Upper lobe of left lung (tissue), 4 donors: ENCODE data around the gene TARS3.

Experiments used
- EP300 ChIP-seq, 4 donors: sonication (generic); formaldehyde crosslinking; IDR thresholded peaks; one replicate each; pipeline ENCODE4 v1.5.1; 2017; ENCODE audit warnings: antibody characterized with exemption in 4 of 4, control low read depth in 2 of 4
- POLR2A ChIP-seq, 4 donors: fragments of 450-650 bp; IDR thresholded peaks; one replicate each; pipeline ENCODE4 v1.5.1; 2016 to 2017; ENCODE audit warnings: antibody characterized with exemption in 4 of 4, mild to moderate bottlenecking in 2 of 4
- POLR2AphosphoS5 ChIP-seq, 2 donors: sonication (generic); formaldehyde crosslinking; IDR thresholded peaks; one replicate each; pipeline ENCODE4 v1.5.1; 2017; ENCODE audit warnings: antibody characterized with exemption in 2 of 2
- TF ChIP-seq, protein P1 (sequence below), 6 experiments: fragments of 450-650 bp in 4 of 6; fragments of 200-600 bp in 2 of 6; sonication (generic) in 2 of 6; IDR thresholded peaks; one replicate each; pipeline ENCODE4 v1.5.1; 2016 to 2019; ENCODE audit warnings: antibody characterized with exemption in 6 of 6

DNA sequence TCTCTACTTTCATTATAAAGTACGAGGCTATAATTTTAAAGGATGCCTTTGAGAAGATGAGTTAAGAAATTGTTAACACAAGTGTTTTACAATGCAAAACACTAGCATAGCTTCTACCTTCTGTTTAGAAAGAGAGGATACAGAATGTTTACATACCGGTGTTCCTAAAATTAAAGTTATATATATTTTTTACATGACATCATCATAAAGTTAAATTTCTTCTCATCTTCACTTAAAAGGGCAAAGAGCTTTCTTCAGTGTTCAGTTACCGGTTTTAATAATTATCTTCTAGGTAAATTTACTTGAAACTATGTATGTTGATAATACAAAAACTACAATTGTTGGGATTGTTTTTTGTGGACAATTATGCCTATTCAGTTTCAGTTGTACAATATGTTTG, 39.4 kb downstream of the TARS3 start:
- TF ChIP-seq, protein P1, sequence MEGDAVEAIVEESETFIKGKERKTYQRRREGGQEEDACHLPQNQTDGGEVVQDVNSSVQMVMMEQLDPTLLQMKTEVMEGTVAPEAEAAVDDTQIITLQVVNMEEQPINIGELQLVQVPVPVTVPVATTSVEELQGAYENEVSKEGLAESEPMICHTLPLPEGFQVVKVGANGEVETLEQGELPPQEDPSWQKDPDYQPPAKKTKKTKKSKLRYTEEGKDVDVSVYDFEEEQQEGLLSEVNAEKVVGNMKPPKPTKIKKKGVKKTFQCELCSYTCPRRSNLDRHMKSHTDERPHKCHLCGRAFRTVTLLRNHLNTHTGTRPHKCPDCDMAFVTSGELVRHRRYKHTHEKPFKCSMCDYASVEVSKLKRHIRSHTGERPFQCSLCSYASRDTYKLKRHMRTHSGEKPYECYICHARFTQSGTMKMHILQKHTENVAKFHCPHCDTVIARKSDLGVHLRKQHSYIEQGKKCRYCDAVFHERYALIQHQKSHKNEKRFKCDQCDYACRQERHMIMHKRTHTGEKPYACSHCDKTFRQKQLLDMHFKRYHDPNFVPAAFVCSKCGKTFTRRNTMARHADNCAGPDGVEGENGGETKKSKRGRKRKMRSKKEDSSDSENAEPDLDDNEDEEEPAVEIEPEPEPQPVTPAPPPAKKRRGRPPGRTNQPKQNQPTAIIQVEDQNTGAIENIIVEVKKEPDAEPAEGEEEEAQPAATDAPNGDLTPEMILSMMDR (IDR thresholded peaks at IDR 0.05) = no peak
- TF ChIP-seq POLR2A (IDR thresholded peaks at IDR 0.05) (no peak), EP300 (IDR thresholded peaks at IDR 0.05) (no peak), POLR2AphosphoS5 (IDR thresholded peaks at IDR 0.05) (no peak)
